Tibial nerve (tissue), 4 donors: ENCODE measurements around the gene RAX. TPM values are rescaled to one million over a fixed set of nuclear protein-coding genes. Genes with fewer than 3 reads are reported as not detected.

Experiments used
- DNase-seq, 2 donors: peaks; one replicate each; pipeline ENCODE4 v3.0.0-alpha.2; 2019; ENCODE audit warnings: low spot score in 2 of 2
- H3K27ac ChIP-seq, 4 donors: fragments of 200-600 bp; sonication (generic) in 3 of 4; one replicate each; pipeline ENCODE4 v1.5.1; 2017 to 2019; ENCODE audit warnings: mild to moderate bottlenecking in 1 of 4
- H3K27me3 ChIP-seq, 2 donors: fragments of 200-600 bp; sonication (generic) in 1 of 2; one replicate each; pipeline versions ENCODE4 v1.5.1 to v1.6.0; 2017 to 2019
- H3K36me3 ChIP-seq, 3 donors: fragments of 200-600 bp; sonication (generic); one replicate each; pipeline ENCODE4 v1.5.1; 2018 to 2019
- H3K4me1 ChIP-seq, 4 donors: fragments of 200-600 bp; sonication (generic) in 3 of 4; one replicate each; pipeline ENCODE4 v1.5.1; 2017 to 2019
- H3K4me3 ChIP-seq, 4 donors: fragments of 200-600 bp; sonication (generic) in 3 of 4; one replicate each; pipeline ENCODE4 v1.5.1; 2017 to 2019; ENCODE audit warnings: mild to moderate bottlenecking in 1 of 4, moderate library complexity in 1 of 4
- H3K9me3 ChIP-seq, 4 donors: fragments of 200-600 bp; sonication (generic) in 3 of 4; one replicate each; pipeline ENCODE4 v1.5.1; 2017 to 2019
- EP300 ChIP-seq, 2 donors: sonication (generic); formaldehyde crosslinking; IDR thresholded peaks; one replicate each; pipeline ENCODE4 v1.6.1; 2017; ENCODE audit warnings: antibody characterized with exemption in 2 of 2, mild to moderate bottlenecking in 1 of 2
- POLR2A ChIP-seq, 2 donors: fragments of 450-650 bp; IDR thresholded peaks; one replicate each; pipeline ENCODE4 v1.6.1; 2017; ENCODE audit warnings: antibody characterized with exemption in 2 of 2, mild to moderate bottlenecking in 2 of 2, moderate library complexity in 2 of 2
- WGBS, 2 donors: methylation state at CpG; one replicate each; pipeline ENCODE4 v1.1.5; 2018; 5-methylcytosine and 5-hydroxymethylcytosine counted together
- total RNA-seq, 4 donors: library from RNA; depleted of rRNA; stranded (reverse); fragments of >200 nt; gene quantifications; one replicate each; pipeline ENCODE4 v1.1.0, GENCODE V29; 2016
- TF ChIP-seq, protein P1 (sequence below), 5 experiments: fragments of 200-600 bp in 3 of 5; fragments of 450-650 bp in 2 of 5; sonication (generic) in 3 of 5; IDR thresholded peaks; one replicate each; pipeline ENCODE4 v1.5.1; 2016 to 2019; ENCODE audit warnings: antibody characterized with exemption in 5 of 5, mild to moderate bottlenecking in 3 of 5, moderate library complexity in 2 of 5

Gene RAX
- total RNA-seq, 4 donors from 2014 or later: not detected

GRCh38 chr18:59232309-59233016, 40.8 kb downstream of the RAX start:
- 74 to 81% methylated on average over 5 of the region's 5 CpGs for WGBS, 2 donors
- TF ChIP-seq POLR2A (IDR thresholded peaks at IDR 0.05) (no peak), EP300 (IDR thresholded peaks at IDR 0.05) (no peak)
- TF ChIP-seq, protein P1, sequence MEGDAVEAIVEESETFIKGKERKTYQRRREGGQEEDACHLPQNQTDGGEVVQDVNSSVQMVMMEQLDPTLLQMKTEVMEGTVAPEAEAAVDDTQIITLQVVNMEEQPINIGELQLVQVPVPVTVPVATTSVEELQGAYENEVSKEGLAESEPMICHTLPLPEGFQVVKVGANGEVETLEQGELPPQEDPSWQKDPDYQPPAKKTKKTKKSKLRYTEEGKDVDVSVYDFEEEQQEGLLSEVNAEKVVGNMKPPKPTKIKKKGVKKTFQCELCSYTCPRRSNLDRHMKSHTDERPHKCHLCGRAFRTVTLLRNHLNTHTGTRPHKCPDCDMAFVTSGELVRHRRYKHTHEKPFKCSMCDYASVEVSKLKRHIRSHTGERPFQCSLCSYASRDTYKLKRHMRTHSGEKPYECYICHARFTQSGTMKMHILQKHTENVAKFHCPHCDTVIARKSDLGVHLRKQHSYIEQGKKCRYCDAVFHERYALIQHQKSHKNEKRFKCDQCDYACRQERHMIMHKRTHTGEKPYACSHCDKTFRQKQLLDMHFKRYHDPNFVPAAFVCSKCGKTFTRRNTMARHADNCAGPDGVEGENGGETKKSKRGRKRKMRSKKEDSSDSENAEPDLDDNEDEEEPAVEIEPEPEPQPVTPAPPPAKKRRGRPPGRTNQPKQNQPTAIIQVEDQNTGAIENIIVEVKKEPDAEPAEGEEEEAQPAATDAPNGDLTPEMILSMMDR (IDR thresholded peaks at IDR 0.05): no peak
- no peaks in the 10 kb centered on the region for H3K27me3 ChIP-seq
- no peak overlapping the region for H3K4me3 ChIP-seq
- no peak for DNase-seq
- no peak overlapping the region for H3K27ac ChIP-seq
- H3K9me3 ChIP-seq: no peaks in the 10 kb centered on the region
- no peaks in the 10 kb centered on the region for H3K4me1 ChIP-seq
- H3K36me3 ChIP-seq: no peaks in the 10 kb centered on the region

GRCh38 chr18:59231877-59232276, 41.4 kb downstream of the RAX start:
- Histone ChIP-seq H3K27me3 (no peaks in the 10 kb centered on the region), H3K9me3 (no peaks in the 10 kb centered on the region), H3K27ac (no peak overlapping the region), H3K36me3 (no peaks in the 10 kb centered on the region), H3K4me1 (no peaks in the 10 kb centered on the region), H3K4me3 (no peak overlapping the region)
- WGBS, 2 donors: 66 to 75% methylated on average over 2 of the region's 2 CpGs
- TF ChIP-seq, protein P1 (IDR thresholded peaks at IDR 0.05): no peak
- TF ChIP-seq EP300 (IDR thresholded peaks at IDR 0.05) (no peak), POLR2A (IDR thresholded peaks at IDR 0.05) (no peak)
- no peak for DNase-seq

DNA sequence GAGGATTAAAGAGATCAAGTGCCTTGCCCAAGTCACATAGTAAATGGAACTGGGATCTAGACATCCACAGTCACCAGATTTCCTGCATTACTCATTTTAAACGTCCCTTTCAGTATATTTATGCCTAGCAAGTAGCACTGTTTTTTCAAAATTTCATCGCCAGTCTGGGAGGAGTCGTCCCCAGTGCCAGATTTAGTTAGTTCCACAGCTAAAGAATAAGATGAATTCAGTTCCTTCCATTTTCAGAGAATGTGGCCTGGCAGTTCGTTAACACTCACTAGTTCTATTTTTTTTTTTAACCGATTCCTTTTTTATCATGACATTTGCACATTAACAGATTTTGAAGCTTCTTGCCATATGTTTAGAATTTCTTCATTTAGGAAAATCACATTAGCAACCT, 42.1 kb downstream of the RAX start:
- H3K9me3 ChIP-seq: no peaks in the 10 kb centered on the region
- no peaks in the 10 kb centered on the region for H3K27me3 ChIP-seq
- no peak for TF ChIP-seq EP300 (IDR thresholded peaks at IDR 0.05)
- TF ChIP-seq, protein P1 (IDR thresholded peaks at IDR 0.05): no peak
- TF ChIP-seq POLR2A (IDR thresholded peaks at IDR 0.05): no peak
- H3K4me3 ChIP-seq: no peak overlapping the region
- no peak overlapping the region for H3K27ac ChIP-seq
- H3K36me3 ChIP-seq: no peaks in the 10 kb centered on the region
- H3K4me1 ChIP-seq: no peaks in the 10 kb centered on the region
- no peak for DNase-seq
- 73 to 79% methylated on average over 5 of the region's 5 CpGs for WGBS, 2 donors

- no peaks in the 10 kb centered on the region for H3K27me3 ChIP-seq
- no peaks in the 10 kb centered on the region for H3K9me3 ChIP-seq
- 52 to 56% methylated on average over 6 of the region's 6 CpGs for WGBS, 2 donors
- TF ChIP-seq EP300 (IDR thresholded peaks at IDR 0.05) (no peak), POLR2A (IDR thresholded peaks at IDR 0.05) (no peak)
- TF ChIP-seq, protein P1 (IDR thresholded peaks at IDR 0.05): no peak
- no peaks in the 10 kb centered on the region for H3K4me1 ChIP-seq
- H3K4me3 ChIP-seq: no peak overlapping the region
- no peak overlapping the region for H3K27ac ChIP-seq
- H3K36me3 ChIP-seq: no peaks in the 10 kb centered on the region
- no peak for DNase-seq
These were observed 43.4 kb downstream of the RAX start for GRCh38 chr18:59229701-59230443.

GRCh38 chr18:59229191-59229590, 44.1 kb downstream of the RAX start:
- DNase-seq: no peak
- H3K4me3 ChIP-seq: no peak overlapping the region
- H3K4me1 ChIP-seq: no peaks in the 10 kb centered on the region
- no peak overlapping the region for H3K27ac ChIP-seq
- TF ChIP-seq EP300 (IDR thresholded peaks at IDR 0.05) (no peak), POLR2A (IDR thresholded peaks at IDR 0.05) (no peak)
- TF ChIP-seq, protein P1 (IDR thresholded peaks at IDR 0.05): no peak
- no peaks in the 10 kb centered on the region for H3K9me3 ChIP-seq
- WGBS, 2 donors: 85 to 88% methylated on average over 2 of the region's 2 CpGs
- H3K27me3 ChIP-seq: no peaks in the 10 kb centered on the region
- no peaks in the 10 kb centered on the region for H3K36me3 ChIP-seq
